Measurements from ENCODE around the gene LAMB4. TPM values are rescaled to one million over a fixed set of nuclear protein-coding genes. Genes with fewer than 3 reads are reported as not detected.

Gene LAMB4
- polyA plus RNA-seq, 1 donor = 0.42 TPM

GRCh38 chr7:108157606-108158335, 27.6 kb upstream of the LAMB4 start:
- Histone ChIP-seq H3K27ac (ENCODE audit: low read length) (no peak overlapping the region), H3K4me3 (ENCODE audit: low read length) (no peak overlapping the region), H3K4me1 (ENCODE audit: control insufficient read depth, insufficient read depth, low read length) (peaks cover 5% of the 10 kb centered on the region), H3K9me3 (ENCODE audit: control insufficient read depth, low read depth, low read length) (no peaks in the 10 kb centered on the region), H3K36me3 (ENCODE audit: control insufficient read depth, insufficient read depth, low read length) (no peaks in the 10 kb centered on the region), H3K27me3 (ENCODE audit: control insufficient read depth, insufficient read depth, low read length) (no peaks in the 10 kb centered on the region)
- DNase-seq = no peak
- no CpG with 5 or more reads among the region's 4 CpGs for WGBS (ENCODE audit: insufficient coverage, low lambda C conversion rate)

GRCh38 chr7:108156897-108157605, 26.9 kb upstream of the LAMB4 start:
- 78% methylated on average over 2 of the region's 3 CpGs for WGBS (ENCODE audit: insufficient coverage, low lambda C conversion rate)
- Histone ChIP-seq H3K27me3 (ENCODE audit: control insufficient read depth, insufficient read depth, low read length) (no peaks in the 10 kb centered on the region), H3K4me1 (ENCODE audit: control insufficient read depth, insufficient read depth, low read length) (peaks cover 5% of the 10 kb centered on the region), H3K4me3 (ENCODE audit: low read length) (no peak overlapping the region), H3K27ac (ENCODE audit: low read length) (no peak overlapping the region), H3K36me3 (ENCODE audit: control insufficient read depth, insufficient read depth, low read length) (no peaks in the 10 kb centered on the region), H3K9me3 (ENCODE audit: control insufficient read depth, low read depth, low read length) (no peaks in the 10 kb centered on the region)
- no peak for DNase-seq

GRCh38 chr7:108152198-108152597, 22.0 kb upstream of the LAMB4 start:
- H3K4me3 ChIP-seq (ENCODE audit: low read length) = no peak overlapping the region
- no peak overlapping the region for H3K27ac ChIP-seq (ENCODE audit: low read length)
- no peaks in the 10 kb centered on the region for H3K27me3 ChIP-seq (ENCODE audit: control insufficient read depth, insufficient read depth, low read length)
- H3K4me1 ChIP-seq (ENCODE audit: control insufficient read depth, insufficient read depth, low read length) = no peaks in the 10 kb centered on the region
- H3K9me3 ChIP-seq (ENCODE audit: control insufficient read depth, low read depth, low read length) = no peaks in the 10 kb centered on the region
- no peak for DNase-seq
- no peaks in the 10 kb centered on the region for H3K36me3 ChIP-seq (ENCODE audit: control insufficient read depth, insufficient read depth, low read length)
- WGBS (ENCODE audit: insufficient coverage, low lambda C conversion rate) = 55% methylated on average over 2 of the region's 3 CpGs

GRCh38 chr7:108149908-108150307, 19.7 kb upstream of the LAMB4 start:
- Histone ChIP-seq H3K27ac (ENCODE audit: low read length) (no peak overlapping the region), H3K27me3 (ENCODE audit: control insufficient read depth, insufficient read depth, low read length) (no peaks in the 10 kb centered on the region), H3K9me3 (ENCODE audit: control insufficient read depth, low read depth, low read length) (no peaks in the 10 kb centered on the region), H3K4me3 (ENCODE audit: low read length) (no peak overlapping the region), H3K36me3 (ENCODE audit: control insufficient read depth, insufficient read depth, low read length) (no peaks in the 10 kb centered on the region), H3K4me1 (ENCODE audit: control insufficient read depth, insufficient read depth, low read length) (peaks cover 8% of the 10 kb centered on the region)
- 100% methylated on average over 1 of the region's 6 CpGs for WGBS (ENCODE audit: insufficient coverage, low lambda C conversion rate)
- DNase-seq = no peak

- Histone ChIP-seq H3K4me3 (ENCODE audit: low read length) (no peak overlapping the region), H3K36me3 (ENCODE audit: control insufficient read depth, insufficient read depth, low read length) (no peaks in the 10 kb centered on the region), H3K27me3 (ENCODE audit: control insufficient read depth, insufficient read depth, low read length) (no peaks in the 10 kb centered on the region), H3K9me3 (ENCODE audit: control insufficient read depth, low read depth, low read length) (no peaks in the 10 kb centered on the region), H3K4me1 (ENCODE audit: control insufficient read depth, insufficient read depth, low read length) (peaks cover 8% of the 10 kb centered on the region), H3K27ac (ENCODE audit: low read length) (no peak overlapping the region)
- no peak for DNase-seq
- 90% methylated on average over 2 of the region's 5 CpGs for WGBS (ENCODE audit: insufficient coverage, low lambda C conversion rate)
Measured at GRCh38 chr7:108149119-108149518, 19.0 kb upstream of the LAMB4 start.

- H3K4me3 ChIP-seq (ENCODE audit: low read length) = no peak overlapping the region
- DNase-seq = peak; percentile 31 to 61
- WGBS (ENCODE audit: insufficient coverage, low lambda C conversion rate) = 8% methylated on average over 4 of the region's 6 CpGs
- H3K27me3 ChIP-seq (ENCODE audit: control insufficient read depth, insufficient read depth, low read length) = no peaks in the 10 kb centered on the region
- H3K36me3 ChIP-seq (ENCODE audit: control insufficient read depth, insufficient read depth, low read length) = no peaks in the 10 kb centered on the region
- no peak overlapping the region for H3K27ac ChIP-seq (ENCODE audit: low read length)
- peaks cover 8% of the 10 kb centered on the region for H3K4me1 ChIP-seq (ENCODE audit: control insufficient read depth, insufficient read depth, low read length)
- no peaks in the 10 kb centered on the region for H3K9me3 ChIP-seq (ENCODE audit: control insufficient read depth, low read depth, low read length)
Measured at GRCh38 chr7:108147031-108147563, 16.9 kb upstream of the LAMB4 start.

GRCh38 chr7:108146070-108146842, 16.1 kb upstream of the LAMB4 start:
- Histone ChIP-seq H3K27me3 (ENCODE audit: control insufficient read depth, insufficient read depth, low read length) (no peaks in the 10 kb centered on the region), H3K4me1 (ENCODE audit: control insufficient read depth, insufficient read depth, low read length) (peaks cover 8% of the 10 kb centered on the region), H3K36me3 (ENCODE audit: control insufficient read depth, insufficient read depth, low read length) (no peaks in the 10 kb centered on the region), H3K4me3 (ENCODE audit: low read length) (no peak overlapping the region), H3K9me3 (ENCODE audit: control insufficient read depth, low read depth, low read length) (no peaks in the 10 kb centered on the region), H3K27ac (ENCODE audit: low read length) (no peak overlapping the region)
- DNase-seq = peak; percentile 67 to 73
- no CpG with 5 or more reads among the region's 12 CpGs for WGBS (ENCODE audit: insufficient coverage, low lambda C conversion rate)

- no CpG with 5 or more reads among the region's 8 CpGs for WGBS (ENCODE audit: insufficient coverage, low lambda C conversion rate)
- H3K27ac ChIP-seq (ENCODE audit: low read length) = no peak overlapping the region
- H3K4me1 ChIP-seq (ENCODE audit: control insufficient read depth, insufficient read depth, low read length) = peaks cover 8% of the 10 kb centered on the region
- H3K9me3 ChIP-seq (ENCODE audit: control insufficient read depth, low read depth, low read length) = no peaks in the 10 kb centered on the region
- no peak for DNase-seq
- H3K4me3 ChIP-seq (ENCODE audit: low read length) = no peak overlapping the region
- H3K36me3 ChIP-seq (ENCODE audit: control insufficient read depth, insufficient read depth, low read length) = no peaks in the 10 kb centered on the region
- H3K27me3 ChIP-seq (ENCODE audit: control insufficient read depth, insufficient read depth, low read length) = no peaks in the 10 kb centered on the region
Measured at GRCh38 chr7:108145401-108145800, 15.2 kb upstream of the LAMB4 start.

GRCh38 chr7:108144931-108145330, 14.8 kb upstream of the LAMB4 start:
- Histone ChIP-seq H3K36me3 (ENCODE audit: control insufficient read depth, insufficient read depth, low read length) (no peaks in the 10 kb centered on the region), H3K4me1 (ENCODE audit: control insufficient read depth, insufficient read depth, low read length) (peaks cover 8% of the 10 kb centered on the region), H3K4me3 (ENCODE audit: low read length) (no peak overlapping the region), H3K27me3 (ENCODE audit: control insufficient read depth, insufficient read depth, low read length) (no peaks in the 10 kb centered on the region), H3K27ac (ENCODE audit: low read length) (no peak overlapping the region), H3K9me3 (ENCODE audit: control insufficient read depth, low read depth, low read length) (no peaks in the 10 kb centered on the region)
- 83% methylated on average over 1 of the region's 3 CpGs for WGBS (ENCODE audit: insufficient coverage, low lambda C conversion rate)
- no peak for DNase-seq

- Histone ChIP-seq H3K4me3 (ENCODE audit: low read length) (no peak overlapping the region), H3K4me1 (ENCODE audit: control insufficient read depth, insufficient read depth, low read length) (peaks cover 8% of the 10 kb centered on the region), H3K9me3 (ENCODE audit: control insufficient read depth, low read depth, low read length) (no peaks in the 10 kb centered on the region), H3K36me3 (ENCODE audit: control insufficient read depth, insufficient read depth, low read length) (no peaks in the 10 kb centered on the region), H3K27ac (ENCODE audit: low read length) (no peak overlapping the region), H3K27me3 (ENCODE audit: control insufficient read depth, insufficient read depth, low read length) (no peaks in the 10 kb centered on the region)
- no peak for DNase-seq
- 100% methylated on average over 2 of the region's 6 CpGs for WGBS (ENCODE audit: insufficient coverage, low lambda C conversion rate)
Measured at GRCh38 chr7:108143658-108144420, 13.7 kb upstream of the LAMB4 start.
